Pulmonary artery endothelial cell (primary cell): Measurements from ENCODE around the gene ETV3L. TPM values are rescaled to one million over a fixed set of nuclear protein-coding genes. Genes with fewer than 3 reads are reported as not detected.
A peak's percentile ranks its signal among the peaks of the same experiment; 100 is the strongest.
"Not testable (repeated sequence)": the region's sequence is repeated elsewhere in the genome, so short reads cannot be mapped to it uniquely, and the experiment has no call there.

ENCODE experiments used
- DNase-seq: peaks from one replicate; pipeline ENCODE4 v3.0.0-alpha.2; 2011; ENCODE audit warnings: low read depth, low spot score
- total RNA-seq: library from RNA; depleted of rRNA; stranded (reverse); fragments of >200 nt; gene quantifications from 2 replicates; pipeline ENCODE4 v1.2.3, GENCODE V29; 2014

Gene ETV3L
- total RNA-seq, 1 donor from 2014 or later: not detected

- DNase-seq: no peak
Observed at GRCh38 chr1:157081707-157082106, 17.9 kb downstream of the ETV3L start.

DNA sequence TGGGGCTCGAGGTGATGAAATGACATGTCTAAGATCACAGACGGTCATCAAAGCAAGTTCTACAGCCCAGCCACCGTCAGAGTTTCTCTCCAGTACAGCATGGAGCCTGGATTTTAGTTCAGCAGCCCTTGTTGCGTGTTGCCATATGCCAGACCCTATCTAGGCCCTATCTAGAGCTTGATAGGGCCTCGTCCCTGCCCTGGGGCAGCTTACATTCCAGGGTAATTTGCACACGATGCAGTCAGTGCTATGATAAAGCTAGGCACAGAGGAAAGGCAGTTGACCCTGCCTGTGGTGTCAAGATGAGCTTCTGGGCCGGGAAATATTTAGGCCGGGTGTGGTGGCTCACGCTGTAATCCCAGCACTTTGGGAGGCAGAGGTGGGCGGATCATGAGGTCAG, 18.9 kb downstream of the ETV3L start:
- no peak for DNase-seq

- no peak for DNase-seq
Observed at GRCh38 chr1:157077394-157077793, 22.2 kb downstream of the ETV3L start.

DNA sequence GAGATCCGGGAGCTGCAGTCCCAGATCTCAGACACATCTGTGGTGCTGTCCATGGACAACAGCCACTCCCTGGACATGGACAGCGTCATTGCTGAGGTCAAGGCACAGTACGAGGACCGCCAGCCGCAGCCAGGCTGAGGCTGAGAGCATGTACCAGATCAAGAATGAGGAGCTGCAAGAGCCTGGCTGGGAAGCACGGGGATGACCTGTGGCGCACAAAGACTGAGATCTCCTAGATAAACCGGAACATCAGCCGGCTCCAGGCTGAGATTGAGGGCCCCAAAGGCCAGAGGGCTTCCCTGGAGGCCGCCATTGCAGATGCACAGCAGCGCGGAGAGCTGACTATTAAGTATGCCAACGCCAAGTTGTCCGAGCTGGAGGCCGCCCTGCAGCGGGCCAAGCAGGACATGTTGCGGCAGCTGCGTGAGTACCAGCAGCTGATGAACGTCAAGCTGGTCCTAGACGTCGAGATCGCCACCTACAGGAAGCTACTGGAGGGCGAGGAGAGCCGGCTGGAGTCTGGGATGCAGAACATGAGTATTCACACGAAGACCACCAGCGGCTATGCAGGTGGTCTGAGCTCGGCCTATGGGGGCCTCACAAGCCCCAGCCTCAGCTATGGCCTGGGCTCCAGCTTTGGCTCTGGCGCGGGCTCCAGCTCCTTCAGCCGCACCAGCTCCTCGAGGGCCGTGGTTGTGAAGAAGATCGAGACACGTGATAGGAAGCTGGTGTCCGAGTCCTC, 25.5 kb downstream of the ETV3L start:
- DNase-seq: peak; percentile 30

DNA sequence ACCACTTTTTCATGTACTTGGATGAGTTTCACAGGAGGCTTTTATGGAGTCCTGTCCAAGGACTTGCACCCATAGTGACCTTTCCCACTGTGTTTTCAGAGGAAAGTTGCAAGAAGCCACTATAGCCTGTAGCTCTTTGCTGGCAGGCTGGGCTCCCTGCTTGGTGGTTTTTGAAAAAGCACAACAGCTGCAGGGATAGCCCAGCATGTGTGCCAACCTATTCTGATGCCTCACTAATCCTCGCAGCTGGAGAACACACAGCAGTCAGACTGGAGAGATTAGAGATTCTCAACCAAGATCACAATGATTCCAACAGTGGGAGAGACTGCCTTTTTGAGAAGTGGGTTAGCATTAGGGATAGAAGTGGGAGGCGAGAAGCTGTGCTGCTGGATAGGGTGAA, 30.0 kb downstream of the ETV3L start:
- DNase-seq: no peak

GRCh38 chr1:157059241-157059640, 40.4 kb downstream of the ETV3L start:
- not testable (repeated sequence) for DNase-seq

DNA sequence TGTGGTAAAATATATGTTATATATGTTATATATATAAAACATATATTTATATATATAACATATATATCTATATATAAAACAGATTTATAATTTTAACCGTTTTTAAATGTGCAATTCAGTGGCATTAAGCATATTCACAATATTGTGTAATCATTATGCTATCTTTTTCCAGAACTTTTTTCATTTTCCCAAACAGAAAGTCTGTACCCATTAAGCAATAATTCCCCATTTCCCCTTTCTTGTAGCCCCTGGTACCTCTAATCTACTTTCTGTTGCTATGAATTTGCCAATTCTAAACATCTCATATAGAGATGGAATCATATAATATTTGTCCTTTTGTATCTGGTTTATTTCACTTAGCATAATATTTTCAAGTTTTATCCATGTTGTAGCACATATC, 43.3 kb downstream of the ETV3L start:
- DNase-seq: no peak

DNA sequence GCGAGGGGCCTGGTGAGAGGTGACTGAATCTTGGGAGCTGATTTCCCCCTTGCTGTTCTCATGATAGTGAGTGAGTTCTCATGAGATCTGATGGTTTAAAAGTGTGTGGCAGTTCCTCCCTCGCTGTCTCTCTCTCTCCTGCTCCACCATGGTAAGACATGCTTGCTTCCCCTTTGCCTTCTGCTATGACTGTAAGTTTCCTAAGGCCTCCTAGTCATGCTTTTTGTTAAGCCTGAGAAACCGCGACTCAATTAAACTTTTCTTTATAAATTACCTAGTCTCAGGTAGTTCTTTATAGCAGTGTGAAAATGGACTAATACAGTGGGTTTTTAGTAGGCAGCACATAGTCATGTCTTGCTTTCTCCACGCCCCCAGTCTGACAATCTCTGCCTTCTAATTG, 43.9 kb downstream of the ETV3L start:
- not testable (repeated sequence) for DNase-seq

DNA sequence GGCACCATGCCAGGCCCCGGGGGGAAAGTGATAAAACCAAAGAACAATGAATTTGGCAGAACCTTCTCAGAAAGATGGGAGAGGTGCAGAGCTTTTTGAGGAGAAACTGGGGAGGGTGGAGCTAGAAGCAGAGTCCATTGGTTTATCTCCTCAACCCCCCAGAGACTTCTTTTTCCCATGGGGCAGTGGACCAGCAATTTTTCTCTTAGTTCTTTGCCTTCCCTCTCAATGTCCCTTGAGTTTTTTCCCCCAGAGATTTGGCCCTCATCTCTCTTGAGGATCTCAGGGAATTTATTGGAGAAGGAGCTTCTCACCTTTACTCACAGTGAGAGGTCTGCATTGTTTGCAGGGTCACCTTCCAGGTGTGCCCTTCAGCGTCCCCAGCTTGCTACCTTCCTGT, 48.8 kb downstream of the ETV3L start:
- no peak for DNase-seq

DNA sequence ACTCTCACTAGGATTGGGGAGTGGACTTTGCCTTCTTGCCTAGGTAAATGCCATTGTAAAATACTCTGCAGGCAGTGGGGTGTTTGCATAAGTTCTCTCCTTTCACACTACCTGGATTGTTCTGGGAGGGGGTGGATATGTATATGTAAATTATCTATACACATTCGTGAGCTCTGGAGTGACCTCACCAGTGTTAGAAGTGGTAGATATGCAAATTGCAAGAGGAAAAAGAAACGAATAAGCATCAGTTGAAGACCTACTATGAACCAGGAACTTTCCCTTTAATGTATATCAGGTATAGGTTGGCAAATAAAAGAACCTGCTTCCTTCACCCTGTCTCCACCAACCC, 52.6 kb downstream of the ETV3L start:
- no peak for DNase-seq

DNA sequence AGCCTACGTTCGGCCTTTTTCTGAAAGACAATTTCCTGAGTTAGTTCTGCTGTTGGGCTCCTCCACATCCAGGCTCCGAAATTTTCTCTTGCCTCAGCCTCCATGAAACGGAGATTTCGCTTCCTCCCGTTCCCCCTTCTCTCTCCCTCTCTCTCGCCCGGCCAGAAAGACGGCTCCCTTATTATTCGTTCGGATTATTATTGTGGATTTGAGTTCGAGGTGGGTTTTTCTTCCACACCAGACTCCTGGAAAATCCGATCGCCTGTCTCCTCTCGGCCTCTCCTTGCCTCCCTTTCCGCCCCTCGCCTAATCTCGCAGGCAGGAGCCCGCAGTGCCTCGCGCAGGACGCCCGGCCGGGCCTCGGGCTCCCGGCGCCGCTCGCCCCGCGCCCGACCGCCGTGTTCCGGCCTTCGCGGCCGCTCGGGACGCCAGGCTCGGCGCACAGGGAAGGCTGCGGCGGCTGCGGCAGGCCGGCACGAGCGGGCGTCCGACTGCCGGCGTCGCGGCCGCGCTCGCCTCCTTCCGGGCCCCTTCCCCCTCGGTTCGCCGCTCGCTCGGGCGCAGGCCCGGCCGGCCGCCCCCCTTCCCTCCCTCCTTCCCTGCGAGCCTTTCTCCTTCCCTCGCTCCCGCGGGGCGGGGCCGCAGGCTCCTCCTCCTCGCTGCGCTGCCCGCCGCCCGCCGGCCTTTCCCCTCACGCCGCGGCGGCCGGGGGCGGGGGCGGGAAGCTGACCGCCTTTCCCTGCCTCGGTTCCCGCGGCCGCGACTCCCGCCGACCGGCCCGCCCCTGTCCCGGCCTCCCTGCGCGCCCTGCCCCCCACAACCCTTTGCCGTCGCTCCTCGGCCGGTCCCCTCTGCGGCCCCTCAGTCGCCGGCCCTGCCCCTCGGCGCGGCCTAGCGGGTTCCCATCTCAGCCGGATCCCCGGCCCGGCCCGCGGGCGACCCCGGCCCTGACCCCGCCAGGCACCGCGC, 54.1 kb downstream of the ETV3L start, which contains the start of gene ARHGEF11:
Gene ARHGEF11 (minus strand): TSS at position 493 of the 969 bp plus-strand sequence. CDS start 1,412 bp downstream, outside the sequence.
- peak; percentile 57 for DNase-seq

DNA sequence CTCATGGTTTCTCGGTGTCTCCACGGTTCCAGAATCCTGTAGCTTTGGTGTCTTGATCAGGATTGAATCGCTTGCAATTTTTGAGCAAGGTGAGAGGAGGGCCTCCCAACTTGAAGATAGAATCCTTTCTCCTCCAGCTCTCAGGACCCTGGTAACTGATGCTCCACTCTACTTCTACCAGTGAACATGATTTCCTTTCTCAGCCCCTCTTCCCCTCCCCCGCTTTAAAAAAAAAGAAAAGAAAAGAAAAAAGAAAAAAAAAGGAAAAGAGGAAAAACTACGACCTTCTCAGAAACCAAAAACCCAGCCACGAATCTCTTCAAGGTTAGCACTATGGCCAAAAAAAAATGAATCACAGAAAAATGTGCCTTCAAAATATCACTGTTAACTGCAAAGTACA, 55.3 kb downstream of the ETV3L start:
- DNase-seq: no peak

DNA sequence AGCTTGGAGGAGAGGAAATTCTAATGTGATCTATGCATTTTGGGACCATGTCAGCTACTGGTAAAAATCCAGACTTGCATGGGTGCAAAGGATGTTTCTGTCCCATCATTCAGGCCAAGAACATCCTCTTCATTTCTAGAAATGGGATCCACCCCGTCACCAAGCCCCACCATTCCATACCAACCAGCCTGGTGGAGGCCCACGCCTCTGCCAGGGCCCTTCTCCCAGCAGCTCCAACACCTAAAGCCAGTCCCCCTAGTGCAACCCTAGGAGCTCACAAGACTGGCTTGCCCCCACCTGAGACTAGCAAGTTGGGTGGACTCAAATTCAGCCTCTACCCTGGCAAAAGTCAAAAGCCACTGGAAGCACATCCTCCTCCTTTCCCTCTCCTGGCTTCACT, 55.9 kb downstream of the ETV3L start:
- no peak for DNase-seq

DNA sequence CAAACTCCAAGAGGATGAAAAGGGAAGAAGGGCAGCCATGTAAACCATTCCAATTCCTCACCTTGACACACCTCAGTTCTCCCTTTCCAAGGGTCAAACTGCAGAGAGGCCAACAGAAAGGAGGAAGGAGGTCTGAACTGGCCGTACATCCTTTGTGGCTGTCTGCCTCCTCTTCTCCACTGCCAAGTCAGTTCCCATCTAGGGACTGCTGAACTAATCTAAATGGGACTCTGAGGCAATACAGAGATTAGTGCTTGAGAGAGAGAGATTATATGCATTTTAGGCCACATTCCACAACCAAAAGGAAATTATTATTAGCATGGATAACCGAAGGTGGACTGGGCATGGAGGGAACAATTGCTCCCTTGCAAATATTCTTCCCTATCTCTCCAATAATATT, 56.8 kb downstream of the ETV3L start:
- DNase-seq: no peak

Other genes with a start within 250 kb of the ETV3L start
- gene INSRR, start 240.7 kb downstream of the ETV3L start, total RNA-seq: not detected in 2 replicates
- under 0.01 and 0.14 TPM in 2 replicates for gene NTRK1, start 238.9 kb downstream of the ETV3L start, total RNA-seq
- 15.8 and 17.3 TPM in 2 replicates for gene PEAR1, start 206.1 kb downstream of the ETV3L start, total RNA-seq
- gene LRRC71, start 179.2 kb downstream of the ETV3L start, total RNA-seq: 0.11 and 0.40 TPM in 2 replicates
- 25.4 and 26.2 TPM in 2 replicates for gene ARHGEF11, start 54.1 kb downstream of the ETV3L start, total RNA-seq
- 13.8 and 17.9 TPM in 2 replicates for gene ETV3, start 38.6 kb upstream of the ETV3L start, total RNA-seq